WTC11 (cell line): ENCODE data around the gene DNAH8. TPM values are rescaled to one million over a fixed set of nuclear protein-coding genes. Genes with fewer than 3 reads are reported as not detected.

Experiments used
- ATAC-seq: fragments of 200-7000 bp; cut with Tn5 transposase; 2 replicates; pipeline ENCODE4 v1.10.0; 2021; ENCODE audit warnings: mild to moderate bottlenecking, moderate library complexity
- CTCF ChIA-PET: fragments of 300-600 bp; sonication (Branson Sonifier 250); formaldehyde crosslinking; loops from one replicate; lab custom pipeline; 2021; ENCODE audit warnings: antibody characterized with exemption; lab: Charles Lee
- POLR2A ChIA-PET: fragments of 350-600 bp; sonication (Branson Sonifier 250); formaldehyde crosslinking; loops from one replicate; lab custom pipeline; 2021; ENCODE audit warnings: antibody characterized with exemption; lab: Charles Lee
- DNase-seq: peaks from one replicate; pipeline ENCODE4 v3.0.0; 2021; ENCODE audit warnings: low spot score
- H3K27ac Mint-ChIP-seq: 2 replicates; pipeline ENCODE4 v1.8.0; 2021; ENCODE audit warnings: mixed read lengths
- H3K27me3 Mint-ChIP-seq: 2 replicates; pipeline ENCODE4 v1.8.0; 2021; ENCODE audit warnings: low read depth, mild to moderate bottlenecking, moderate library complexity, mixed read lengths
- H3K36me3 Mint-ChIP-seq: 2 replicates; pipeline ENCODE4 v1.8.0; 2021; ENCODE audit warnings: mixed read lengths
- H3K4me1 Mint-ChIP-seq: 2 replicates; pipeline ENCODE4 v1.8.0; 2022; ENCODE audit warnings: mixed read lengths
- H3K4me3 Mint-ChIP-seq: 2 replicates; pipeline ENCODE4 v1.8.0; 2021; ENCODE audit warnings: mild to moderate bottlenecking, moderate library complexity, mixed read lengths
- H3K9me3 Mint-ChIP-seq: 2 replicates; pipeline ENCODE4 v1.8.0; 2021; ENCODE audit warnings: mixed read lengths
- ATF1 ChIP-seq: sonication (generic); formaldehyde crosslinking; IDR thresholded peaks from 2 replicates; pipeline ENCODE4 v1.8.1; 2023; ENCODE audit warnings: mild to moderate bottlenecking, moderate library complexity, missing genetic modification reagents
- CREB1 ChIP-seq: sonication (generic); formaldehyde crosslinking; IDR thresholded peaks from 2 replicates; pipeline ENCODE4 v1.8.0; 2023; ENCODE audit warnings: mild to moderate bottlenecking, missing genetic modification reagents
- CTCF ChIP-seq: fragments of 200-600 bp; IDR thresholded peaks from 2 replicates; pipeline ENCODE4 v1.8.0; 2022; ENCODE audit warnings: antibody characterized with exemption
- EMX1 ChIP-seq: fragments of 250-450 bp; sonication (Bioruptor Pico); IDR thresholded peaks from 2 replicates; pipeline ENCODE4 v1.8.0; 2021; ENCODE audit warnings: mild to moderate bottlenecking
- ERG ChIP-seq: fragments of 250-450 bp; sonication (Bioruptor Pico); IDR thresholded peaks from 2 replicates; pipeline ENCODE4 v1.8.0; 2021; ENCODE audit warnings: mild to moderate bottlenecking
- FOXK1 ChIP-seq: sonication (generic); formaldehyde crosslinking; IDR thresholded peaks from 2 replicates; pipeline ENCODE4 v1.8.0; 2022; ENCODE audit warnings: mild to moderate bottlenecking, moderate library complexity, missing genetic modification reagents
- FOXP4 ChIP-seq: sonication (generic); formaldehyde crosslinking; IDR thresholded peaks from 2 replicates; pipeline ENCODE4 v1.8.0; 2022; ENCODE audit warnings: mild to moderate bottlenecking, missing genetic modification reagents
- MYBL2 ChIP-seq: sonication (generic); formaldehyde crosslinking; IDR thresholded peaks from 2 replicates; pipeline ENCODE4 v1.8.1; 2023; ENCODE audit warnings: mild to moderate bottlenecking, moderate library complexity, missing genetic modification reagents
- PRDM15 ChIP-seq: sonication (generic); formaldehyde crosslinking; IDR thresholded peaks from 2 replicates; pipeline ENCODE4 v1.8.0; 2022; ENCODE audit warnings: missing genetic modification reagents
- SP1 ChIP-seq: sonication (generic); formaldehyde crosslinking; conservative IDR thresholded peaks from 2 replicates; pipeline ENCODE4 v1.8.1; 2022; ENCODE audit warnings: missing genetic modification reagents
- TCF7 ChIP-seq: sonication (generic); formaldehyde crosslinking; IDR thresholded peaks from 2 replicates; pipeline ENCODE4 v1.8.0; 2022; ENCODE audit warnings: mild to moderate bottlenecking, low read depth, missing genetic modification reagents, moderate library complexity
- TP53 ChIP-seq: sonication (generic); formaldehyde crosslinking; IDR thresholded peaks from 2 replicates; pipeline ENCODE4 v1.8.1; 2023; ENCODE audit warnings: mild to moderate bottlenecking, missing genetic modification reagents
- USF1 ChIP-seq: sonication (generic); formaldehyde crosslinking; IDR thresholded peaks from 2 replicates; pipeline ENCODE4 v1.8.0; 2022; ENCODE audit warnings: mild to moderate bottlenecking, missing genetic modification reagents
- ZBTB43 ChIP-seq: sonication (generic); formaldehyde crosslinking; IDR thresholded peaks from 2 replicates; pipeline ENCODE4 v1.8.1; 2023; ENCODE audit warnings: mild to moderate bottlenecking, missing genetic modification reagents
- ZMAT4 ChIP-seq: fragments of 250-450 bp; sonication (Bioruptor Pico); IDR thresholded peaks from 2 replicates; pipeline ENCODE4 v1.9.0; 2021; ENCODE audit warnings: mild to moderate bottlenecking
- ZNF219 ChIP-seq: sonication (generic); formaldehyde crosslinking; IDR thresholded peaks from 2 replicates; pipeline ENCODE4 v1.8.0; 2023; ENCODE audit warnings: missing genetic modification reagents, mild to moderate bottlenecking, borderline replicate concordance
- ZNF671 ChIP-seq: fragments of 250-450 bp; sonication (Bioruptor Pico); IDR thresholded peaks from 2 replicates; pipeline ENCODE4 v1.8.0; 2021; ENCODE audit warnings: mild to moderate bottlenecking
- total RNA-seq: library from RNA; stranded (reverse); gene quantifications from 3 replicates; pipeline ENCODE4 v1.2.3, GENCODE V29; 2021

The DNAH8 gene
- total RNA-seq, 1 experiment from 2014 or later = 0.02 TPM

GRCh38 chr6:38702558-38703397, 12.3 kb upstream of the DNAH8 start, which contains the start of gene GLO1 (continued):
- no peak for TF ChIP-seq PRDM15 (CRISPR knock-in tag)
- no peak for TF ChIP-seq CREB1 (CRISPR knock-in tag)
- TF ChIP-seq TP53 (CRISPR knock-in tag) = no peak
- TF ChIP-seq USF1 (CRISPR knock-in tag) = peak; percentile 71
- TF ChIP-seq EMX1 (CRISPR knock-in tag) = no peak
- no peak for TF ChIP-seq ZMAT4 (CRISPR knock-in tag)
- TF ChIP-seq ZNF219 (CRISPR knock-in tag) = no peak; the same call in 1 of the 2 replicates
- TF ChIP-seq ERG (CRISPR knock-in tag) = no peak
- no peak for TF ChIP-seq CTCF
- peak; percentile 74; the same call in 1 of the 2 replicates for TF ChIP-seq SP1
- TF ChIP-seq TCF7 (CRISPR knock-in tag) = no peak
- peak; percentile 62; the same call in 1 of the 2 replicates for TF ChIP-seq FOXK1 (CRISPR knock-in tag)
- TF ChIP-seq ZBTB43 = 0 out of 2 replicates have a peak, but pooled peaks have one; percentile 39

- ChIA-PET CTCF (interaction anchor here (0.6 to 1.3 kb wide), 2 partner anchors 14 to 69 kb away, joined by 3 to 6 read pairs; no protein-coding TSS in a partner anchor), POLR2A (no interaction called here)
- H3K9me3 Mint-ChIP-seq = peaks cover 22% of the 10 kb centered on the region
- H3K27ac Mint-ChIP-seq = no peak overlapping the region
- DNase-seq = no peak
- peaks cover 35% of the 10 kb centered on the region for H3K36me3 Mint-ChIP-seq
- no peak overlapping the region; the same call in 1 of the 2 replicates for H3K4me3 Mint-ChIP-seq
- H3K4me1 Mint-ChIP-seq = peaks cover 10% of the 10 kb centered on the region
- peaks cover 23% of the 10 kb centered on the region for H3K27me3 Mint-ChIP-seq
- ATAC-seq = no peak
- no peak for TF ChIP-seq MYBL2 (CRISPR knock-in tag)
- no peak for TF ChIP-seq ATF1 (CRISPR knock-in tag)
- TF ChIP-seq ZNF671 = no peak
- no peak for TF ChIP-seq FOXP4 (CRISPR knock-in tag)
- TF ChIP-seq, all 79 proteins: peak for 0
Measured at GRCh38 chr6:38703949-38704590, 11.0 kb upstream of the DNAH8 start.
